ENCODE results near the gene LACRT. TPM values are rescaled to one million over a fixed set of nuclear protein-coding genes. Genes with fewer than 3 reads are reported as not detected.

LACRT gene
- total RNA-seq, 1 donor from 2014 or later: not detected

DNA sequence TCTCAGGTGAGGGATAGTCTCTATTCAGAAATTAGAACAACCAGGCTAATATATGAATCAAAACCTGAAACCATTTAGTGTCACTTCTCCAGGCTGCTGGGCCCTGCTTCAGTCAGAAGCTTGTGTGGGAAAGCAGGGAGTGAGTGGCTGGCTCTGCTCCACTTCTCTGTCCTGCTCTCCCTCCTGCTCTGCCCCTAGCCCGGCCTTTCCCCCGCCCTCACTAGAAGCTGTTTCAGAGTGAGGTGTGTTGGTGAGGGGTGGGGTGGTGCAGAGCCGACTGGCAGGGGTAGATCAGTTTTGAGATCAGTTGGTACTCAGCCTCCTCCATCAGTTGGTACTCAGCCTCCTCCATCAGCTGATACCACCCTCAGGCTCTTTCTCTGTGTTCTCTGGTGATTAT lies 39.2 kb downstream of the LACRT start:
- TF ChIP-seq EZH2phosphoT487 (IDR thresholded peaks at IDR 0.05): no peak
- TF ChIP-seq, protein P1, sequence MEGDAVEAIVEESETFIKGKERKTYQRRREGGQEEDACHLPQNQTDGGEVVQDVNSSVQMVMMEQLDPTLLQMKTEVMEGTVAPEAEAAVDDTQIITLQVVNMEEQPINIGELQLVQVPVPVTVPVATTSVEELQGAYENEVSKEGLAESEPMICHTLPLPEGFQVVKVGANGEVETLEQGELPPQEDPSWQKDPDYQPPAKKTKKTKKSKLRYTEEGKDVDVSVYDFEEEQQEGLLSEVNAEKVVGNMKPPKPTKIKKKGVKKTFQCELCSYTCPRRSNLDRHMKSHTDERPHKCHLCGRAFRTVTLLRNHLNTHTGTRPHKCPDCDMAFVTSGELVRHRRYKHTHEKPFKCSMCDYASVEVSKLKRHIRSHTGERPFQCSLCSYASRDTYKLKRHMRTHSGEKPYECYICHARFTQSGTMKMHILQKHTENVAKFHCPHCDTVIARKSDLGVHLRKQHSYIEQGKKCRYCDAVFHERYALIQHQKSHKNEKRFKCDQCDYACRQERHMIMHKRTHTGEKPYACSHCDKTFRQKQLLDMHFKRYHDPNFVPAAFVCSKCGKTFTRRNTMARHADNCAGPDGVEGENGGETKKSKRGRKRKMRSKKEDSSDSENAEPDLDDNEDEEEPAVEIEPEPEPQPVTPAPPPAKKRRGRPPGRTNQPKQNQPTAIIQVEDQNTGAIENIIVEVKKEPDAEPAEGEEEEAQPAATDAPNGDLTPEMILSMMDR (IDR thresholded peaks at IDR 0.05): no peak
- TF ChIP-seq EZH2 (IDR thresholded peaks at IDR 0.05): no peak
- peaks cover 10% of the 10 kb centered on the region for H3K27me3 Mint-ChIP-seq (ENCODE audit: insufficient read depth, low read depth)
- Histone ChIP-seq H3K4me3 (no peak overlapping the region), H3K36me3 (no peaks in the 10 kb centered on the region), H3F3A (ENCODE audit: low read depth) (no peaks in the 10 kb centered on the region), H3K4me2 (no peak overlapping the region), H4K20me1 (ENCODE audit: low read depth) (no peaks in the 10 kb centered on the region), H2AFZ (replicated peaks) (no peak overlapping the region), H3K4me1 (peaks cover 3% of the 10 kb centered on the region), H3K79me2 (ENCODE audit: low read depth) (no peaks in the 10 kb centered on the region), H3K9ac (no peak overlapping the region), H3K9me3 (ENCODE audit: low read depth) (no peaks in the 10 kb centered on the region), H3K27ac (no peak overlapping the region), H3K27me3 (peaks cover 44% of the 10 kb centered on the region)
- H3K4me1 Mint-ChIP-seq: peaks cover 28% of the 10 kb centered on the region
- no peak overlapping the region for H3K27ac Mint-ChIP-seq
- DNase-seq (ENCODE audit: low spot score): no peak
- no peak overlapping the region for H3K4me3 Mint-ChIP-seq
- no peaks in the 10 kb centered on the region for H3K36me3 Mint-ChIP-seq
- no peaks in the 10 kb centered on the region for H3K9me3 Mint-ChIP-seq

DNA sequence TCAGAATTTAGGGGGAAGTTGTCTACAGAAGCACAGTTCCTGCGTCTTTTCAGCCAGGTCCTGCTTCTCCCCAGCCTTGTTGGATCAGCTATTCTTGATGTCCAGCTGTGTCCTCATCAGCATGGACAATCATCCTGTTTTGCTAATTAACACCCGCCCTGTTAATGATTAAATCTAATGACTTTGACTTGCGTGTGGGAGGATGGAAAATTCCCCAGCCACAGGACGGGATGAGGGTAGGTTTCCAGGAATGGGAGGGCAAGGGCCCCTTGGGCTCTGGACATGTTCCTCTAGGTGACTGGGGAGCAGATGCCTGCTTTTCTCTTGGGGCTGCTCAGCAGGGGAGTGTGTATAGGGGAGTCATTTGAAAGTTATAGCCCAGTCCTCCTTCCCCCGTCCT lies 41.0 kb downstream of the LACRT start:
- Mint-ChIP-seq H3K36me3 (no peaks in the 10 kb centered on the region), H3K27ac (no peak overlapping the region), H3K4me3 (no peak overlapping the region), H3K27me3 (ENCODE audit: insufficient read depth, low read depth) (peaks cover 26% of the 10 kb centered on the region), H3K9me3 (no peaks in the 10 kb centered on the region), H3K4me1 (peaks cover 45% of the 10 kb centered on the region)
- H3K4me2 ChIP-seq: no peak overlapping the region
- peaks cover 7% of the 10 kb centered on the region for H3F3A ChIP-seq (ENCODE audit: low read depth)
- DNase-seq (ENCODE audit: low spot score): no peak
- peaks cover 13% of the 10 kb centered on the region for H3K4me1 ChIP-seq
- TF ChIP-seq, protein P1 (IDR thresholded peaks at IDR 0.05): no peak
- TF ChIP-seq EZH2phosphoT487 (IDR thresholded peaks at IDR 0.05) (no peak), EZH2 (IDR thresholded peaks at IDR 0.05) (no peak)
- H2AFZ ChIP-seq (replicated peaks): no peak overlapping the region
- no peaks in the 10 kb centered on the region for H3K79me2 ChIP-seq (ENCODE audit: low read depth)
- no peak overlapping the region for H3K27ac ChIP-seq
- H3K9ac ChIP-seq: no peak overlapping the region
- H3K36me3 ChIP-seq: no peaks in the 10 kb centered on the region
- no peaks in the 10 kb centered on the region for H3K9me3 ChIP-seq (ENCODE audit: low read depth)
- no peak overlapping the region for H3K4me3 ChIP-seq
- H4K20me1 ChIP-seq (ENCODE audit: low read depth): no peaks in the 10 kb centered on the region
- peaks cover 55% of the 10 kb centered on the region for H3K27me3 ChIP-seq

DNA sequence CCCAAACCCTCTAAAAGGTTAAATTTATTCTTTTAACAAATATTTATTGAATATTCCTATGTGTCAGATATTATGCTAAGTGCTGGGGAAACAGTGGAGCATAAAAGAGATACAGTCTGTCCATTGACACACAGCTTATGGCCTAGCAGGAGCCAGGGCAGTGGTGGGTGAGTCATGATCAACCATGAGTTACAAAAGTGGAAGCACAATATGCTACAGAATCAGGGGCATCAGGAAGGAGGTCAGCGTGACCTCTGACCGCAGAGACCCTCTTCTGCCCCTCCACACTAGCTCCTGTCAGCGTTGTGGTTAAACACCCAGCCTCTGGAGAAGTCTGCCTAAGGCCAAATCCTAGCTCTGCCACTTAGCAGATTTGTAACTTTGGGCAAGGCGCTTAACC lies 41.6 kb downstream of the LACRT start:
- Histone ChIP-seq H3K79me2 (ENCODE audit: low read depth) (no peaks in the 10 kb centered on the region), H4K20me1 (ENCODE audit: low read depth) (no peaks in the 10 kb centered on the region), H3K36me3 (no peaks in the 10 kb centered on the region), H3K9ac (no peak overlapping the region), H3K4me2 (no peak overlapping the region), H3F3A (ENCODE audit: low read depth) (peaks cover 7% of the 10 kb centered on the region), H2AFZ (replicated peaks) (no peak overlapping the region), H3K27me3 (peaks cover 55% of the 10 kb centered on the region), H3K4me1 (peaks cover 14% of the 10 kb centered on the region), H3K4me3 (no peak overlapping the region), H3K9me3 (ENCODE audit: low read depth) (no peaks in the 10 kb centered on the region), H3K27ac (no peak overlapping the region)
- Mint-ChIP-seq H3K4me3 (no peak overlapping the region), H3K4me1 (peaks cover 46% of the 10 kb centered on the region), H3K27me3 (ENCODE audit: insufficient read depth, low read depth) (peaks cover 26% of the 10 kb centered on the region), H3K9me3 (no peaks in the 10 kb centered on the region), H3K27ac (no peak overlapping the region), H3K36me3 (no peaks in the 10 kb centered on the region)
- TF ChIP-seq EZH2 (IDR thresholded peaks at IDR 0.05) (no peak), EZH2phosphoT487 (IDR thresholded peaks at IDR 0.05) (no peak)
- TF ChIP-seq, protein P1 (IDR thresholded peaks at IDR 0.05): no peak
- no peak for DNase-seq (ENCODE audit: low spot score)
